ENCODE results near the gene OR7C1. TPM values are rescaled to one million over a fixed set of nuclear protein-coding genes. Genes with fewer than 3 reads are reported as not detected.
A peak's percentile ranks its signal among the peaks of the same experiment; 100 is the strongest.

Gene OR7C1
- total and polyA plus RNA-seq, 2 of the 13 experiments (the other 11 are each of a cell fraction or from before 2014, with no cell fraction given): not detected

DNA sequence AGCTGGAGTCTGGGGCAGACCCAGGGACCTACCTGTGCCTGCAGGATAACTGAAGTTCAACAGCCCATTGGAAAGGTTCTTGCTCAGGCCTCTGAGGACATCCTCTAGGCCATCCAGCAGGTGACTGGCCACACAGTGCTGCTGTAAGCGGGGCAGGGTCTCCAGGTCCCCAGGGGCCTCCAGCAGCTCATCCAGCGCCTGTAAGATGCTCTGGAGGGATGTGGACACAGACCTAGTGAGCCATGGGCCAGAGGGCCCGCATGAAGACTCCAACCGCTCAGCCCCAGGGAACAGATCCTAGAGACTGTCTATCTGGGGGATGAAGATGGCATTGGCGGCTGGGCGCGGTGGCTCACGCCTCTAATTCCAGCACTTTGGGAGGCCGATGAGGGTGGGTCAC, 70.6 kb downstream of the OR7C1 start:
- Histone ChIP-seq H3K27me3 (ENCODE audit: control insufficient read depth in 1 of 2, insufficient read depth in 2 of 2, low read length in 2 of 2) (peaks cover 0 to 3% of the 10 kb centered on the region in 2 experiments; a peak in 2 of 5 replicates), H3K79me2 (ENCODE audit: insufficient read depth, low read length) (no peaks in the 10 kb centered on the region), H3K4me1 (ENCODE audit: insufficient read depth, low read length) (no peaks in the 10 kb centered on the region), H3K36me3 (replicated peaks in 1 of 2; ENCODE audit: control insufficient read depth in 1 of 2, insufficient read depth in 2 of 2, low read length in 2 of 2) (no peaks in the 10 kb centered on the region), H4K20me1 (ENCODE audit: insufficient read depth, low read length) (no peaks in the 10 kb centered on the region), H3K9ac (ENCODE audit: insufficient read depth, low read depth, low read length) (no peak overlapping the region), H2AFZ (ENCODE audit: low read length) (no peak overlapping the region), H3K9me3 (ENCODE audit: low read length) (no peaks in the 10 kb centered on the region), H3K27ac (ENCODE audit: extremely low read length, insufficient read depth, low read length) (no peak overlapping the region), H3K4me2 (ENCODE audit: low read depth, low read length) (no peak overlapping the region), H3K4me3 (replicated peaks in 1 of 3; ENCODE audit: insufficient read depth in 1 of 3, low read depth in 2 of 3, low read length in 3 of 3) (no peak overlapping the region)
- FAIRE-seq: no peak
- 69% methylated on average over 8 of the region's 9 CpGs for WGBS (ENCODE audit: low lambda C conversion rate)
- no peak for DNase-seq (ENCODE audit: low spot score)
- ChIA-PET CTCF (ENCODE audit: low intra/inter-chr PET ratio, low total read pairs) (no interaction called here), POLR2A (no interaction called here)
- intact Hi-C loops (cut with micrococcal nuclease; ENCODE audit: unreplicated experiment): no loop called here
- ATAC-seq: peak; percentile 26; the same call in 1 of the 3 replicates
- in situ Hi-C loops (cut with HindIII; ENCODE audit: extremely low pct_ligation_motif_present, low pct_unique_long_range_greater_than_20kb): no loop called here
- no TSS peak for BruUV-seq (replicated peaks)
- no peak for TF ChIP-seq SAP130 (CRISPR knock-in tag; IDR thresholded peaks at IDR 0.05; ENCODE audit: low read depth)
- TF ChIP-seq, protein P1, sequence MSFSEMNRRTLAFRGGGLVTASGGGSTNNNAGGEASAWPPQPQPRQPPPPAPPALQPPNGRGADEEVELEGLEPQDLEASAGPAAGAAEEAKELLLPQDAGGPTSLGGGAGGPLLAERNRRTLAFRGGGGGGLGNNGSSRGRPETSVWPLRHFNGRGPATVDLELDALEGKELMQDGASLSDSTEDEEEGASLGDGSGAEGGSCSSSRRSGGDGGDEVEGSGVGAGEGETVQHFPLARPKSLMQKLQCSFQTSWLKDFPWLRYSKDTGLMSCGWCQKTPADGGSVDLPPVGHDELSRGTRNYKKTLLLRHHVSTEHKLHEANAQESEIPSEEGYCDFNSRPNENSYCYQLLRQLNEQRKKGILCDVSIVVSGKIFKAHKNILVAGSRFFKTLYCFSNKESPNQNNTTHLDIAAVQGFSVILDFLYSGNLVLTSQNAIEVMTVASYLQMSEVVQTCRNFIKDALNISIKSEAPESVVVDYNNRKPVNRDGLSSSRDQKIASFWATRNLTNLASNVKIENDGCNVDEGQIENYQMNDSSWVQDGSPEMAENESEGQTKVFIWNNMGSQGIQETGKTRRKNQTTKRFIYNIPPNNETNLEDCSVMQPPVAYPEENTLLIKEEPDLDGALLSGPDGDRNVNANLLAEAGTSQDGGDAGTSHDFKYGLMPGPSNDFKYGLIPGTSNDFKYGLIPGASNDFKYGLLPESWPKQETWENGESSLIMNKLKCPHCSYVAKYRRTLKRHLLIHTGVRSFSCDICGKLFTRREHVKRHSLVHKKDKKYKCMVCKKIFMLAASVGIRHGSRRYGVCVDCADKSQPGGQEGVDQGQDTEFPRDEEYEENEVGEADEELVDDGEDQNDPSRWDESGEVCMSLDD (CRISPR knock-in tag; IDR thresholded peaks at IDR 0.05; ENCODE audit: borderline replicate concordance): no peak
- TF ChIP-seq MLLT10 (CRISPR knock-in tag; IDR thresholded peaks at IDR 0.05): no peak
- no peak for TF ChIP-seq SIN3B (IDR thresholded peaks at IDR 0.05; ENCODE audit: low read length)
- no peak for TF ChIP-seq SRSF1 (optimal IDR thresholded peaks at IDR 0.05; ENCODE audit: low read depth, low read length)
- TF ChIP-seq NFYC (CRISPR knock-in tag; IDR thresholded peaks at IDR 0.05): no peak
- TF ChIP-seq ZNF484 (CRISPR knock-in tag; IDR thresholded peaks at IDR 0.05; ENCODE audit: borderline replicate concordance, low read depth): no peak
- no peak for TF ChIP-seq MED8 (CRISPR knock-in tag; IDR thresholded peaks at IDR 0.05; ENCODE audit: insufficient replicate concordance)
- TF ChIP-seq, protein P2, sequence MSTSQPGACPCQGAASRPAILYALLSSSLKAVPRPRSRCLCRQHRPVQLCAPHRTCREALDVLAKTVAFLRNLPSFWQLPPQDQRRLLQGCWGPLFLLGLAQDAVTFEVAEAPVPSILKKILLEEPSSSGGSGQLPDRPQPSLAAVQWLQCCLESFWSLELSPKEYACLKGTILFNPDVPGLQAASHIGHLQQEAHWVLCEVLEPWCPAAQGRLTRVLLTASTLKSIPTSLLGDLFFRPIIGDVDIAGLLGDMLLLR (CRISPR knock-in tag; IDR thresholded peaks at IDR 0.05): no peak
- TF ChIP-seq, protein P3, sequence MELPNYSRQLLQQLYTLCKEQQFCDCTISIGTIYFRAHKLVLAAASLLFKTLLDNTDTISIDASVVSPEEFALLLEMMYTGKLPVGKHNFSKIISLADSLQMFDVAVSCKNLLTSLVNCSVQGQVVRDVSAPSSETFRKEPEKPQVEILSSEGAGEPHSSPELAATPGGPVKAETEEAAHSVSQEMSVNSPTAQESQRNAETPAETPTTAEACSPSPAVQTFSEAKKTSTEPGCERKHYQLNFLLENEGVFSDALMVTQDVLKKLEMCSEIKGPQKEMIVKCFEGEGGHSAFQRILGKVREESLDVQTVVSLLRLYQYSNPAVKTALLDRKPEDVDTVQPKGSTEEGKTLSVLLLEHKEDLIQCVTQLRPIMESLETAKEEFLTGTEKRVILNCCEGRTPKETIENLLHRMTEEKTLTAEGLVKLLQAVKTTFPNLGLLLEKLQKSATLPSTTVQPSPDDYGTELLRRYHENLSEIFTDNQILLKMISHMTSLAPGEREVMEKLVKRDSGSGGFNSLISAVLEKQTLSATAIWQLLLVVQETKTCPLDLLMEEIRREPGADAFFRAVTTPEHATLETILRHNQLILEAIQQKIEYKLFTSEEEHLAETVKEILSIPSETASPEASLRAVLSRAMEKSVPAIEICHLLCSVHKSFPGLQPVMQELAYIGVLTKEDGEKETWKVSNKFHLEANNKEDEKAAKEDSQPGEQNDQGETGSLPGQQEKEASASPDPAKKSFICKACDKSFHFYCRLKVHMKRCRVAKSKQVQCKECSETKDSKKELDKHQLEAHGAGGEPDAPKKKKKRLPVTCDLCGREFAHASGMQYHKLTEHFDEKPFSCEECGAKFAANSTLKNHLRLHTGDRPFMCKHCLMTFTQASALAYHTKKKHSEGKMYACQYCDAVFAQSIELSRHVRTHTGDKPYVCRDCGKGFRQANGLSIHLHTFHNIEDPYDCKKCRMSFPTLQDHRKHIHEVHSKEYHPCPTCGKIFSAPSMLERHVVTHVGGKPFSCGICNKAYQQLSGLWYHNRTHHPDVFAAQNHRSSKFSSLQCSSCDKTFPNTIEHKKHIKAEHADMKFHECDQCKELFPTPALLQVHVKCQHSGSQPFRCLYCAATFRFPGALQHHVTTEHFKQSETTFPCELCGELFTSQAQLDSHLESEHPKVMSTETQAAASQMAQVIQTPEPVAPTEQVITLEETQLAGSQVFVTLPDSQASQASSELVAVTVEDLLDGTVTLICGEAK (IDR thresholded peaks at IDR 0.05): no peak
- TF ChIP-seq, protein P3 (CRISPR knock-in tag; IDR thresholded peaks at IDR 0.05): no peak
- TF ChIP-seq, protein P4, sequence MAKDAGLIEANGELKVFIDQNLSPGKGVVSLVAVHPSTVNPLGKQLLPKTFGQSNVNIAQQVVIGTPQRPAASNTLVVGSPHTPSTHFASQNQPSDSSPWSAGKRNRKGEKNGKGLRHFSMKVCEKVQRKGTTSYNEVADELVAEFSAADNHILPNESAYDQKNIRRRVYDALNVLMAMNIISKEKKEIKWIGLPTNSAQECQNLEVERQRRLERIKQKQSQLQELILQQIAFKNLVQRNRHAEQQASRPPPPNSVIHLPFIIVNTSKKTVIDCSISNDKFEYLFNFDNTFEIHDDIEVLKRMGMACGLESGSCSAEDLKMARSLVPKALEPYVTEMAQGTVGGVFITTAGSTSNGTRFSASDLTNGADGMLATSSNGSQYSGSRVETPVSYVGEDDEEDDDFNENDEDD (CRISPR knock-in tag; IDR thresholded peaks at IDR 0.05; ENCODE audit: borderline replicate concordance): no peak
